Measurements from ENCODE around the gene METTL22. TPM values are rescaled to one million over a fixed set of nuclear protein-coding genes. Genes with fewer than 3 reads are reported as not detected.

METTL22 gene
- polyA plus RNA-seq, 1 donor, result 25.6 TPM

GRCh38 chr16:8696880-8697279, 75.4 kb downstream of the METTL22 start:
- DNase-seq, result no peak

- no peak for DNase-seq
Observed at GRCh38 chr16:8697965-8698364, 76.5 kb downstream of the METTL22 start.

Other genes starting within 250 kb of the METTL22 start
- gene TMEM114, start 31.2 kb upstream of the METTL22 start, polyA plus RNA-seq (ENCODE audit: insufficient read length), result not detected
- gene ABAT, start 52.9 kb downstream of the METTL22 start, polyA plus RNA-seq (ENCODE audit: insufficient read length), result 17.1 TPM
- gene TMEM186, start 175.9 kb downstream of the METTL22 start, polyA plus RNA-seq (ENCODE audit: insufficient read length), result 11.4 TPM
- 17.4 TPM for gene PMM2, start 176.1 kb downstream of the METTL22 start, polyA plus RNA-seq (ENCODE audit: insufficient read length)
- gene CARHSP1, start 247.3 kb downstream of the METTL22 start, polyA plus RNA-seq (ENCODE audit: insufficient read length), result 141 TPM

Measured in hindlimb muscle (tissue), 1 donor.